Subcutaneous abdominal adipose tissue (tissue), 5 donors: ENCODE results near the gene FOXB1.

ENCODE experiments used
- H3K27ac ChIP-seq: one replicate; pipeline ENCODE4 v1.7.0; 2013; ENCODE audit warnings: low read depth, mild to moderate bottlenecking, inconsistent platforms, low read length, moderate library complexity
- H3K27me3 ChIP-seq, 5 donors: one replicate each; pipeline ENCODE4 v1.7.0; 2013; ENCODE audit warnings: low read length in 5 of 5, inconsistent platforms in 1 of 5; ENCODE audit not compliant: control insufficient read depth in 5 of 5, insufficient read depth in 4 of 5
- H3K36me3 ChIP-seq, 5 donors: one replicate each; pipeline ENCODE4 v1.7.0; 2013; ENCODE audit warnings: low read length in 5 of 5; ENCODE audit not compliant: control insufficient read depth in 5 of 5, insufficient read depth in 5 of 5
- H3K4me1 ChIP-seq, 5 donors: one replicate each; pipeline ENCODE4 v1.7.0; 2013; ENCODE audit warnings: low read length in 5 of 5, mild to moderate bottlenecking in 3 of 5, moderate library complexity in 1 of 5; ENCODE audit not compliant: control insufficient read depth in 5 of 5, insufficient read depth in 5 of 5
- H3K4me3 ChIP-seq, 5 donors: one replicate each; pipeline ENCODE4 v1.7.0; 2013; ENCODE audit warnings: low read length in 5 of 5, low read depth in 1 of 5
- H3K9ac ChIP-seq, 5 donors: one replicate each; pipeline ENCODE4 v1.7.0; 2013; ENCODE audit warnings: low read length in 5 of 5, mild to moderate bottlenecking in 4 of 5, moderate library complexity in 3 of 5
- H3K9me3 ChIP-seq, 5 donors: one replicate each; pipeline ENCODE4 v1.7.0; 2013; ENCODE audit warnings: low read length in 5 of 5; ENCODE audit not compliant: control insufficient read depth in 5 of 5
- donor health status: healthy.
- donor health status: healthy.
- donor health status: healthy.
- donor health status: healthy.
- donor health status: healthy.

The FOXB1 gene

GRCh38 chr15:59998950-59999611, 5.0 kb upstream of the FOXB1 start:
- H3K9ac ChIP-seq = no peak overlapping the region
- H3K36me3 ChIP-seq = no peaks in the 10 kb centered on the region

GRCh38 chr15:59999612-60000112, 4.4 kb upstream of the FOXB1 start:
- Histone ChIP-seq H3K9ac (no peak overlapping the region), H3K9me3 (peaks cover 0 to 2% (median 0%) of the 10 kb centered on the region in 5 donors), H3K36me3 (no peaks in the 10 kb centered on the region), H3K27me3 (peaks cover 80 to 98% (median 95%) of the 10 kb centered on the region in 5 donors), H3K27ac (no peak overlapping the region), H3K4me1 (peaks cover 0 to 26% (median 20%) of the 10 kb centered on the region in 5 donors), H3K4me3 (no peak overlapping the region)

More at GRCh38 chr15:59998950-59999611, 5.0 kb upstream of the FOXB1 start:
- no peak overlapping the region for H3K4me3 ChIP-seq
- H3K4me1 ChIP-seq = peaks cover 0 to 20% (median 14%) of the 10 kb centered on the region in 5 donors
- H3K27me3 ChIP-seq = peaks cover 81 to 98% (median 95%) of the 10 kb centered on the region in 5 donors
- peaks cover 0 to 2% (median 0%) of the 10 kb centered on the region in 5 donors for H3K9me3 ChIP-seq
- no peak overlapping the region for H3K27ac ChIP-seq

- H3K27me3 ChIP-seq = peaks cover 80 to 98% (median 95%) of the 10 kb centered on the region in 5 donors
Measured at GRCh38 chr15:60000113-60000823, 3.8 kb upstream of the FOXB1 start.

GRCh38 chr15:60000824-60001609, 3.1 kb upstream of the FOXB1 start:
- no peaks in the 10 kb centered on the region for H3K36me3 ChIP-seq
- H3K4me3 ChIP-seq = no peak overlapping the region
- peaks cover 81 to 98% (median 95%) of the 10 kb centered on the region in 5 donors for H3K27me3 ChIP-seq
- no peak overlapping the region for H3K27ac ChIP-seq
- H3K9me3 ChIP-seq = peaks cover 0 to 2% (median 0%) of the 10 kb centered on the region in 5 donors
- H3K4me1 ChIP-seq = peaks cover 0 to 32% (median 29%) of the 10 kb centered on the region in 5 donors
- H3K9ac ChIP-seq = no peak overlapping the region

More at GRCh38 chr15:60000113-60000823, 3.8 kb upstream of the FOXB1 start:
- no peak overlapping the region for H3K27ac ChIP-seq
- H3K4me1 ChIP-seq = peaks cover 0 to 26% (median 22%) of the 10 kb centered on the region in 5 donors
- no peaks in the 10 kb centered on the region for H3K36me3 ChIP-seq
- H3K9ac ChIP-seq = no peak overlapping the region
- H3K9me3 ChIP-seq = peaks cover 0 to 2% (median 0%) of the 10 kb centered on the region in 5 donors
- no peak overlapping the region for H3K4me3 ChIP-seq

GRCh38 chr15:60001610-60002527, 2.2 kb upstream of the FOXB1 start:
- peaks cover 83 to 98% (median 91%) of the 10 kb centered on the region in 5 donors for H3K27me3 ChIP-seq
- no peak overlapping the region for H3K9ac ChIP-seq
- H3K9me3 ChIP-seq = peaks cover 0 to 2% (median 0%) of the 10 kb centered on the region in 5 donors
- H3K4me1 ChIP-seq = peaks cover 0 to 39% (median 37%) of the 10 kb centered on the region in 5 donors
- H3K4me3 ChIP-seq = no peak overlapping the region
- no peak overlapping the region for H3K27ac ChIP-seq
- H3K36me3 ChIP-seq = no peaks in the 10 kb centered on the region

GRCh38 chr15:60002528-60003218, 1.4 kb upstream of the FOXB1 start:
- Histone ChIP-seq H3K4me1 (peaks cover 0 to 34% (median 32%) of the 10 kb centered on the region in 5 donors), H3K9me3 (peaks cover 0 to 2% (median 0%) of the 10 kb centered on the region in 5 donors), H3K4me3 (no peak overlapping the region)

GRCh38 chr15:60003243-60004008, 685 bp upstream of the FOXB1 start:
- no peak overlapping the region for H3K9ac ChIP-seq
- no peak overlapping the region for H3K27ac ChIP-seq
- H3K36me3 ChIP-seq = no peaks in the 10 kb centered on the region
- peaks cover 0 to 34% (median 32%) of the 10 kb centered on the region in 5 donors for H3K4me1 ChIP-seq
- H3K27me3 ChIP-seq = peaks cover 71 to 96% (median 91%) of the 10 kb centered on the region in 5 donors
- peak overlapping the region in 1 of 5 donors; percentile 68 for H3K4me3 ChIP-seq
- peaks cover 0 to 2% (median 0%) of the 10 kb centered on the region in 5 donors for H3K9me3 ChIP-seq

More at GRCh38 chr15:60002528-60003218, 1.4 kb upstream of the FOXB1 start:
- no peaks in the 10 kb centered on the region for H3K36me3 ChIP-seq
- H3K27ac ChIP-seq = no peak overlapping the region
- no peak overlapping the region for H3K9ac ChIP-seq
- peaks cover 78 to 97% (median 91%) of the 10 kb centered on the region in 5 donors for H3K27me3 ChIP-seq

GRCh38 chr15:60004846-60005351, 788 bp downstream of the FOXB1 start:
- no peak overlapping the region for H3K27ac ChIP-seq
- peaks cover 0 to 2% (median 0%) of the 10 kb centered on the region in 5 donors for H3K9me3 ChIP-seq
- H3K36me3 ChIP-seq = no peaks in the 10 kb centered on the region
- peaks cover 0 to 34% (median 32%) of the 10 kb centered on the region in 5 donors for H3K4me1 ChIP-seq
- H3K27me3 ChIP-seq = peaks cover 65 to 95% (median 88%) of the 10 kb centered on the region in 5 donors
- peak overlapping the region in 4 of 5 donors; percentile 22 to 73 (median 62) for H3K4me3 ChIP-seq
- H3K9ac ChIP-seq = no peak overlapping the region
